Epithelial cell of proximal tubule (primary cell): ENCODE results near the gene MVB12B. TPM values are rescaled to one million over a fixed set of nuclear protein-coding genes. Genes with fewer than 3 reads are reported as not detected.

Experiments
- DNase-seq: peaks from one replicate; pipeline ENCODE4 v3.0.0-alpha.2; 2011; ENCODE audit warnings: low read depth
- H3K4me3 ChIP-seq: 2 replicates; pipeline ENCODE4 v1.5.1; 2011; ENCODE audit warnings: low read depth, mild to moderate bottlenecking, low read length
- CTCF ChIP-seq: conservative IDR thresholded peaks from 2 replicates; pipeline ENCODE4 v1.5.1; 2012; ENCODE audit warnings: low read depth, mild to moderate bottlenecking, low read length
- total RNA-seq: library from RNA; depleted of rRNA; stranded (reverse); fragments of >200 nt; gene quantifications from 2 replicates; pipeline ENCODE4 v1.2.3, GENCODE V29; 2015

The MVB12B gene
- total RNA-seq, 1 donor from 2014 or later = 6.1 TPM

GRCh38 chr9:126375386-126375785 is 48.8 kb downstream of the MVB12B start:
- no peak for TF ChIP-seq CTCF
- no peak overlapping the region for H3K4me3 ChIP-seq
- DNase-seq = no peak

GRCh38 chr9:126376311-126377175 is 49.9 kb downstream of the MVB12B start:
- H3K4me3 ChIP-seq = no peak overlapping the region
- DNase-seq = no peak
- TF ChIP-seq CTCF = no peak

- TF ChIP-seq CTCF = no peak
- DNase-seq = no peak
- H3K4me3 ChIP-seq = no peak overlapping the region
Observed at GRCh38 chr9:126377176-126377509, 50.5 kb downstream of the MVB12B start.

- no peak for TF ChIP-seq CTCF
- H3K4me3 ChIP-seq = no peak overlapping the region
- DNase-seq = no peak
Observed at GRCh38 chr9:126377536-126377935, 50.9 kb downstream of the MVB12B start.

GRCh38 chr9:126378761-126379160 is 52.1 kb downstream of the MVB12B start:
- no peak for TF ChIP-seq CTCF
- DNase-seq = no peak
- no peak overlapping the region for H3K4me3 ChIP-seq

GRCh38 chr9:126379661-126380360 is 53.2 kb downstream of the MVB12B start:
- DNase-seq = no peak
- H3K4me3 ChIP-seq = no peak overlapping the region
- TF ChIP-seq CTCF = no peak

GRCh38 chr9:126380447-126380846 is 53.8 kb downstream of the MVB12B start:
- TF ChIP-seq CTCF = no peak
- no peak for DNase-seq
- no peak overlapping the region for H3K4me3 ChIP-seq
